Nephron progenitor cell (in vitro differentiated cells): ENCODE data around the gene HOXC4.
A peak's percentile ranks its signal among the peaks of the same experiment; 100 is the strongest.
"Not testable (repeated sequence)": the region's sequence is repeated elsewhere in the genome, so short reads cannot be mapped to it uniquely, and the experiment has no call there.

Source experiments
- DNase-seq: peaks from one replicate; pipeline ENCODE4 v3.0.0; 2021
- H3K27ac Mint-ChIP-seq: 2 replicates; pipeline ENCODE4 v1.8.0; 2021; ENCODE audit warnings: mild to moderate bottlenecking, moderate library complexity, mixed read lengths
- H3K27me3 Mint-ChIP-seq: 2 replicates; pipeline ENCODE4 v1.8.0; 2021; ENCODE audit warnings: mild to moderate bottlenecking, low read depth, mixed read lengths; ENCODE audit not compliant: poor library complexity
- H3K36me3 Mint-ChIP-seq: 2 replicates; pipeline ENCODE4 v1.8.0; 2021; ENCODE audit warnings: low read depth, mixed read lengths
- H3K4me1 Mint-ChIP-seq: 2 replicates; pipeline ENCODE4 v1.8.0; 2021; ENCODE audit warnings: mixed read lengths
- H3K4me3 Mint-ChIP-seq: 2 replicates; pipeline ENCODE4 v1.8.0; 2021; ENCODE audit warnings: mild to moderate bottlenecking, moderate library complexity, mixed read lengths
- H3K9me3 Mint-ChIP-seq: 2 replicates; pipeline ENCODE4 v1.8.0; 2021; ENCODE audit warnings: mild to moderate bottlenecking, moderate library complexity, mixed read lengths
- TF ChIP-seq, protein P1 (sequence below): fragments of 200-600 bp; sonication (generic); IDR thresholded peaks from 2 replicates; pipeline ENCODE4 v1.5.0; 2021; ENCODE audit warnings: antibody characterized with exemption

HOXC4 gene

GRCh38 chr12:54075974-54076373, 22.3 kb downstream of the HOXC4 start:
- Mint-ChIP-seq H3K4me3 (no peak overlapping the region), H3K27me3 (peaks cover 2% of the 10 kb centered on the region), H3K9me3 (no peaks in the 10 kb centered on the region), H3K4me1 (peaks cover 84% of the 10 kb centered on the region), H3K27ac (no peak overlapping the region), H3K36me3 (peaks cover 18% of the 10 kb centered on the region)
- TF ChIP-seq, protein P1, sequence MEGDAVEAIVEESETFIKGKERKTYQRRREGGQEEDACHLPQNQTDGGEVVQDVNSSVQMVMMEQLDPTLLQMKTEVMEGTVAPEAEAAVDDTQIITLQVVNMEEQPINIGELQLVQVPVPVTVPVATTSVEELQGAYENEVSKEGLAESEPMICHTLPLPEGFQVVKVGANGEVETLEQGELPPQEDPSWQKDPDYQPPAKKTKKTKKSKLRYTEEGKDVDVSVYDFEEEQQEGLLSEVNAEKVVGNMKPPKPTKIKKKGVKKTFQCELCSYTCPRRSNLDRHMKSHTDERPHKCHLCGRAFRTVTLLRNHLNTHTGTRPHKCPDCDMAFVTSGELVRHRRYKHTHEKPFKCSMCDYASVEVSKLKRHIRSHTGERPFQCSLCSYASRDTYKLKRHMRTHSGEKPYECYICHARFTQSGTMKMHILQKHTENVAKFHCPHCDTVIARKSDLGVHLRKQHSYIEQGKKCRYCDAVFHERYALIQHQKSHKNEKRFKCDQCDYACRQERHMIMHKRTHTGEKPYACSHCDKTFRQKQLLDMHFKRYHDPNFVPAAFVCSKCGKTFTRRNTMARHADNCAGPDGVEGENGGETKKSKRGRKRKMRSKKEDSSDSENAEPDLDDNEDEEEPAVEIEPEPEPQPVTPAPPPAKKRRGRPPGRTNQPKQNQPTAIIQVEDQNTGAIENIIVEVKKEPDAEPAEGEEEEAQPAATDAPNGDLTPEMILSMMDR, result no peak
- no peak for DNase-seq

DNA sequence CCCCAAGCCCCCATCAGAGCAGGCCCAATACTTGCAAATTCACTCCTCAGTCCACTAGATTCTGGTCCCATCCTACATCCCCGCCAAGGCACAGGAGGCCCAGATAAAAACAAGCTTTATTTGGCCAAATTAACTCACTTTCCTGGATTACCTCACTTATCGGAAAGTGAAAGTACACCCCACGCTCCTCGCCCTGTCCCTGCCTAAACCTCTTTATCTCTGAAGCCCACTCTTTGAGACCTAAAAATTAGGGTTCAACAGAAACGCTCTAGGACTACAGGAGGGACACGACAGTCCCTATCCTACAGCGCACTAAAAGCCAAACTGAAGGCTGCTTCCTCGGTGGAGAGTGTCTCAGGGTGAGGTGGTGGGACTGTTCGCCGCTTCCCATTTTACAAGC, 24.2 kb downstream of the HOXC4 start:
- not testable (repeated sequence) for H3K9me3 Mint-ChIP-seq, H3K27me3 Mint-ChIP-seq, DNase-seq
- Mint-ChIP-seq H3K36me3 (peaks cover 16% of the 10 kb centered on the region), H3K4me3 (peak overlapping the region; percentile 92), H3K27ac (peak overlapping the region; percentile 88), H3K4me1 (peaks cover 91% of the 10 kb centered on the region)

- H3K36me3 Mint-ChIP-seq, DNase-seq, H3K9me3 Mint-ChIP-seq, H3K27me3 Mint-ChIP-seq: not testable (repeated sequence)
- peaks cover 96% of the 10 kb centered on the region for H3K4me1 Mint-ChIP-seq
- peak overlapping the region; percentile 92 for H3K4me3 Mint-ChIP-seq
- peak overlapping the region; percentile 99 for H3K27ac Mint-ChIP-seq
These were observed 25.5 kb downstream of the HOXC4 start for GRCh38 chr12:54079115-54079514.

GRCh38 chr12:54080008-54080924, 26.6 kb downstream of the HOXC4 start:
- H3K36me3 Mint-ChIP-seq, H3K27me3 Mint-ChIP-seq, H3K9me3 Mint-ChIP-seq, DNase-seq: not testable (repeated sequence)
- Mint-ChIP-seq H3K4me3 (peak overlapping the region; percentile 92), H3K27ac (peak overlapping the region; percentile 100), H3K4me1 (peaks cover 96% of the 10 kb centered on the region)

- peaks cover 96% of the 10 kb centered on the region for H3K4me1 Mint-ChIP-seq
- peak; percentile 38 for DNase-seq
- peak overlapping the region; percentile 92 for H3K4me3 Mint-ChIP-seq
- not testable (repeated sequence) for H3K27me3 Mint-ChIP-seq, H3K36me3 Mint-ChIP-seq, H3K9me3 Mint-ChIP-seq
- peak overlapping the region; percentile 100 for H3K27ac Mint-ChIP-seq
These were observed 27.4 kb downstream of the HOXC4 start for GRCh38 chr12:54081053-54081514.

GRCh38 chr12:54081581-54082396, 28.2 kb downstream of the HOXC4 start:
- Mint-ChIP-seq H3K27ac (peak overlapping the region; percentile 100), H3K4me3 (peak overlapping the region; percentile 92), H3K4me1 (peaks cover 96% of the 10 kb centered on the region)
- H3K9me3 Mint-ChIP-seq, H3K27me3 Mint-ChIP-seq, H3K36me3 Mint-ChIP-seq: not testable (repeated sequence)
- peak; percentile 64 for DNase-seq

DNA sequence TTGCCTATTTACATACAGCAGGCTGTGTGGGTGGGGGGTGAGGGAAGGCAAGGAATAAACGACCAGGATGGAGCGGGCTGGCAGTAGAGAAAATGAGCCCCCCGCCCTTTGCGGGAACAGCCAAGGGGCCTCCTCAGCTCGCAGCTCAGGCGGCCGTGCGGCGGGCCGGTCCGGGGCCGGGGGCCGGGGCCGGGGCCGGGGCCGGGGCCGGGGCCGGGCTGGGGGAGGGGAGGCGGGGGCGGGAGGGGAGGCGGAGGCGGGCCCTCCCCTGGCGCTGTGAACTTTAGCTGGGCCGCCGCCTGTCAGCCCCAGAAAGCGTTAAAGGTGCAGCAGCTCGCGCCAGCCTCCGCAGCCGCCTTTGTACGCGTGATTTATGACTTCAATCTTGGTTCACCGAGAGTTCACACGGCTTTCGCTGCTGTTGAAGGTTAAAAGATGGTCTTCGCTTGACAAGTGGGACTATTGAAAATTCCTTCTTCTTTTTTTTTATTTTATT, 28.8 kb downstream of the HOXC4 start:
- TF ChIP-seq, protein P1, result no peak
- Mint-ChIP-seq H3K27ac (peak overlapping the region; percentile 100), H3K4me3 (peak overlapping the region; percentile 92), H3K27me3 (peaks cover 6% of the 10 kb centered on the region), H3K36me3 (no peaks in the 10 kb centered on the region), H3K9me3 (no peaks in the 10 kb centered on the region), H3K4me1 (peaks cover 96% of the 10 kb centered on the region)
- DNase-seq, result peak; percentile 78

DNA sequence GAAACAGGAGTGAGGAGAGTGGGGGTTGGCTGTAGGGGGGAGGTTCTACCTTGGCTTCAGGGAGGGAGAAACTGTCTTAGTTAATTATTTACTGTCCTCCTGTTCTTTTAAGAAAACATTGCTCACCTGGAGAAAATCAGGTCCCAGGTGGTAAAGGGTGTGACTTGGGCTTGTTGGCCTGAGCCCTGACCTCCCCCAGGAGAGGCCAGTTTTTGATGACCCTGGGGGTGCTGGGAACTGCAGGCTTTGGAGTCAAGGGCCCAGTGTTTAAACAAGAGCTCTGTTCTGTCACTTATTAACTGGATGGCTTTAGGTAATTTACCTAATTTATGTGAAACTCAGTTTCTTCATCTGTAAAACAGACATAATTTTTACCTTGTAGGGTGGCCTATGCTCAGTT, 34.4 kb downstream of the HOXC4 start:
- DNase-seq, H3K9me3 Mint-ChIP-seq, H3K4me3 Mint-ChIP-seq: not testable (repeated sequence)
- H3K4me1 Mint-ChIP-seq, result peaks cover 91% of the 10 kb centered on the region
- peak overlapping the region; percentile 64 for H3K27ac Mint-ChIP-seq
- peaks cover 17% of the 10 kb centered on the region for H3K36me3 Mint-ChIP-seq
- H3K27me3 Mint-ChIP-seq, result peaks cover 12% of the 10 kb centered on the region

GRCh38 chr12:54089465-54089864, 35.8 kb downstream of the HOXC4 start:
- H3K4me3 Mint-ChIP-seq, result peak overlapping the region; percentile 52
- not testable (repeated sequence) for H3K27me3 Mint-ChIP-seq, H3K9me3 Mint-ChIP-seq, H3K27ac Mint-ChIP-seq, DNase-seq
- H3K36me3 Mint-ChIP-seq, result peaks cover 24% of the 10 kb centered on the region
- H3K4me1 Mint-ChIP-seq, result peaks cover 86% of the 10 kb centered on the region

GRCh38 chr12:54090312-54090711, 36.7 kb downstream of the HOXC4 start:
- Mint-ChIP-seq H3K4me1 (peaks cover 86% of the 10 kb centered on the region), H3K27ac (peak overlapping the region; percentile 71), H3K36me3 (peaks cover 30% of the 10 kb centered on the region), H3K4me3 (peak overlapping the region; percentile 64)
- peak; percentile 82 for DNase-seq
- not testable (repeated sequence) for H3K9me3 Mint-ChIP-seq, H3K27me3 Mint-ChIP-seq

DNA sequence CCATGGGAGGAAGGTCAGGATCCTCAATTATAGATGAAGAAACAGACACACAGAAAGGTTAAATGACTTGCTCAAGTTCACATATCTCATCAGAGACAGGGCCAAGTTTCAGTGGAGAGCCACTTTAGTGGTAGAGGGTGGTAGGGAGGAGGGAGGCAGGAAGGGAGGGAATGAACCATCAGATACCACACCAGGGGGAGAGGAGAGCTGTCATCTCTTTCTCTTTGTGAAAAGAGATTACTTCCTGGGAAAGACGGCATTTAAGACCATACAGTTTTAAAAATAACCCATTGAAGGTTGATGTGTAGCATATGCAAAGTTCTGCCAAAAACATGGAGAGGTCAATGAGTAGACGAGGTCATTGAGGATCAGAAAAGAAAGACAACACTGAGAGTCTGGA, 39.3 kb downstream of the HOXC4 start:
- H3K4me1 Mint-ChIP-seq, result peaks cover 86% of the 10 kb centered on the region

DNA sequence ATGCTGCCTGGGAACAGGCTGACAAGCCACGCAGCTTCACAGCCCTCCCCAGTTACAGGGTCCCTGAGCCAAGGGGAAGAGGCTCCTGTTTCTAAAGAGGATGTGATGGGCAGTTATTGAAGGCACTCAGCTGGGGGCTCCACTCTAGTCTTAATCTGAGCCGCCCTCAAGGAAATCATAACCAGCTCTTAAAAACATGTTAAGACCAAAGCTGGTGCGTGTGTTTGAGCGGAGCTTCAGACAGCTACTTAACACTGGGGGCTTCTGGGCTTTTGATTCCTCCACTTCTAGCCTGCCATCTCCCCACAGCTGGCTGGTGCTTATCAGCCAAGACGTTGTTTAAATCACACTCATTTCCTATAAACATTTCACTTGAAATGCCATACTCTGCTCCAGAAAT, 42.3 kb downstream of the HOXC4 start:
- H3K27ac Mint-ChIP-seq, result peak overlapping the region; percentile 74
- H3K9me3 Mint-ChIP-seq, DNase-seq, H3K27me3 Mint-ChIP-seq, H3K4me3 Mint-ChIP-seq: not testable (repeated sequence)
- H3K4me1 Mint-ChIP-seq, result peaks cover 64% of the 10 kb centered on the region
- peaks cover 26% of the 10 kb centered on the region for H3K36me3 Mint-ChIP-seq

More for the DNA sequence above, 39.3 kb downstream of the HOXC4 start:
- not testable (repeated sequence) for H3K27ac Mint-ChIP-seq, H3K9me3 Mint-ChIP-seq, H3K4me3 Mint-ChIP-seq, DNase-seq, H3K27me3 Mint-ChIP-seq
- H3K36me3 Mint-ChIP-seq, result peaks cover 30% of the 10 kb centered on the region
